Measurements from ENCODE around the gene IGFBP1.
"Not testable (repeated sequence)": the region's sequence is repeated elsewhere in the genome, so short reads cannot be mapped to it uniquely, and the experiment has no call there.

IGFBP1 gene

DNA sequence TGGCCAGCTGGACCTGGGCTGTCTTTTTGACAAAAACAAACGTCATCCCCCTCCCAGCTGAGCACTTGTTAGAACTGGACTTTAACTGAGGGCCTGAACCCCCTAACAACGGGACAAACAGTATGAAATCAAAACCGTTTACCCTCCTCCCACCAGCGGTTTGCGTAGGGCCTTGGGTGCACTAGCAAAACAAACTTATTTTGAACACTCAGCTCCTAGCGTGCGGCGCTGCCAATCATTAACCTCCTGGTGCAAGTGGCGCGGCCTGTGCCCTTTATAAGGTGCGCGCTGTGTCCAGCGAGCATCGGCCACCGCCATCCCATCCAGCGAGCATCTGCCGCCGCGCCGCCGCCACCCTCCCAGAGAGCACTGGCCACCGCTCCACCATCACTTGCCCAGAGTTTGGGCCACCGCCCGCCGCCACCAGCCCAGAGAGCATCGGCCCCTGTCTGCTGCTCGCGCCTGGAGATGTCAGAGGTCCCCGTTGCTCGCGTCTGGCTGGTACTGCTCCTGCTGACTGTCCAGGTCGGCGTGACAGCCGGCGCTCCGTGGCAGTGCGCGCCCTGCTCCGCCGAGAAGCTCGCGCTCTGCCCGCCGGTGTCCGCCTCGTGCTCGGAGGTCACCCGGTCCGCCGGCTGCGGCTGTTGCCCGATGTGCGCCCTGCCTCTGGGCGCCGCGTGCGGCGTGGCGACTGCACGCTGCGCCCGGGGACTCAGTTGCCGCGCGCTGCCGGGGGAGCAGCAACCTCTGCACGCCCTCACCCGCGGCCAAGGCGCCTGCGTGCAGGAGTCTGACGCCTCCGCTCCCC is at the start of gene IGFBP1:
IGFBP1 (plus strand) TSS at position 304 of the 808 bp plus-strand sequence; CDS start at position 469, 165 bp downstream.
- intact Hi-C loops (cut with micrococcal nuclease), result no loop called here
- no peaks in the 10 kb centered on the region for H3K9me3 Mint-ChIP-seq
- no peak within 1 kb of the TSS for H3K4me3 Mint-ChIP-seq
- H3K4me1 Mint-ChIP-seq (ENCODE audit: low read depth), result no peaks in the 10 kb centered on the region
- no peaks in the 10 kb centered on the region for H3K36me3 Mint-ChIP-seq (ENCODE audit: low read depth)
- no peak within 1 kb of the TSS for H3K27ac Mint-ChIP-seq
- H3K27me3 Mint-ChIP-seq, result peaks cover 45% of the 10 kb centered on the region

DNA sequence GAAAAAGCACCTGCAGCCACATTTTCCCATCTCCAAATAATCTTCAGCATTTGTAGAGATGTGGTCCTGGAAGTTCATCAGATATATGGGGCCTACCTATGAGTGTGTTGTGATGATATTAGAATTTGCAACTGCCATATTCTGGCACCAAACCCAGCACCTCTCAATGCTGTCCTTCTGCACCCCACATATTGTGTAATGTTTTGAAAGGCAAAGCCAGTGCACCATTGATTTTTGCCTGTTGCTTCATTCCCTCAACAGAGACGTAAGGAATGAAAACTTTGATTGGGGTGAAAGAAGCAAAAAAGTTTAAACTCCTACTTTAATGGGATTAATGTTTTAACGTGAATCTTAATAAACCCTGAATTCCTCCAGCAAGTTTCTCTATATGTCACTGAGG is 49.4 kb upstream of the IGFBP1 start:
- H3K27ac Mint-ChIP-seq; H3K4me1 Mint-ChIP-seq (ENCODE audit: low read depth); H3K36me3 Mint-ChIP-seq (ENCODE audit: low read depth); intact Hi-C loops (cut with micrococcal nuclease); H3K27me3 Mint-ChIP-seq; H3K9me3 Mint-ChIP-seq; H3K4me3 Mint-ChIP-seq: not testable (repeated sequence)

DNA sequence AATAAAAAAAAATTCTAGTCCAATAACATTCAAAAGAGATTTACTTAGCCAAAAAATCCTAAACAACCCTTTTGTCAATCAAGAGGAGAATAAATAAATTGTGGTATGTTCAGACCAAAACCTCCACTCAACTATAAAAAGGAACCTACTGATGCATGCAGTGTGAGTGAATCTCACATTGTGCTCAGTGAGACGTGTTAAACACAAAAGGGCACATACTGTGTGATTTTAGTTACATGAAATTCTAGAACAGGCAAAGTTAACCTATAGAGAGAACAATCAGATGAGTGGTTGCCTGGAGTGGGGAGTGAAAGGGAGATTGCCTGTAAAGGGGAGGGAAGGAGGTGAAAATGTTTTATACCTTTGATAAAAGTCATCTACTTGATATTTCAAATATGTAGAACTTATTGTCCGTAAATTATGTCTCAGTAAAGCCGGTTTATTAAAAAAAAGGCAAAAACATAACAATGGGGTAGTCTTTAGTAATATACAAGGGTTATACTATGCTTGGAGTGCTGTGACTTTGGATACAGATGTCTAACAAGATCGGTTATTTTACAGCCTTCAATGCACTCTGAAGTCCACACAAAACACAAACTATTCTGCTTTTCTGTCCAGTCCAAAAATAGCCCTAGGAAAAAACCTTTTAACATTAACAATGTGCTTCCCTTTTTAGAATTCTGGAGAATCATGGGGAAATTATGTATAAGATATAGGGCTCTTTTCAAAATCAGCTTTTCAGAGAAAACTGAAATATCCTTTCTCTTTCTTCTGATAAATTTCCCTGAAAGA is 46.2 kb upstream of the IGFBP1 start:
- H3K27me3 Mint-ChIP-seq; H3K4me1 Mint-ChIP-seq (ENCODE audit: low read depth); H3K36me3 Mint-ChIP-seq (ENCODE audit: low read depth); intact Hi-C loops (cut with micrococcal nuclease); H3K27ac Mint-ChIP-seq; H3K9me3 Mint-ChIP-seq; H3K4me3 Mint-ChIP-seq: not testable (repeated sequence)

DNA sequence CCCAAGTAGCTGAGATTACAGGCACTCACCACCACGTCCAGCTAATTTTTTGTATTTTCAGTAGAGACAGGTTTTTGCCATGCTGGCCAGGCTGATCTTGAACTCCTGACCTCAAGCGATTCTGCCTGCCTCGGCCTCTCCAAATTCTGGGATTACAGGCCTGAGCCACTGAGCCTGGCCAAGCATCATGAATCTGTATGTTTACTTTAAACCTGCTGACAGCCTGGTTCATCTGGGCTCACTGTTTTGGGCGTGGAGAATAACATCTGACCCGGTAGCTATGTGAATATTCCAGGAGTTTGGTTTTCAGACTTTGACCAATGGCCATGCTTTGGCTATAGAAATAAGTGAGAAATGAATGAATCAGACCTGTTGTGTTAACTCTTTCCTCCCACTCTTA is 41.8 kb upstream of the IGFBP1 start:
- H3K36me3 Mint-ChIP-seq (ENCODE audit: low read depth); H3K27me3 Mint-ChIP-seq; H3K4me3 Mint-ChIP-seq; H3K9me3 Mint-ChIP-seq; intact Hi-C loops (cut with micrococcal nuclease); H3K27ac Mint-ChIP-seq; H3K4me1 Mint-ChIP-seq (ENCODE audit: low read depth): not testable (repeated sequence)

DNA sequence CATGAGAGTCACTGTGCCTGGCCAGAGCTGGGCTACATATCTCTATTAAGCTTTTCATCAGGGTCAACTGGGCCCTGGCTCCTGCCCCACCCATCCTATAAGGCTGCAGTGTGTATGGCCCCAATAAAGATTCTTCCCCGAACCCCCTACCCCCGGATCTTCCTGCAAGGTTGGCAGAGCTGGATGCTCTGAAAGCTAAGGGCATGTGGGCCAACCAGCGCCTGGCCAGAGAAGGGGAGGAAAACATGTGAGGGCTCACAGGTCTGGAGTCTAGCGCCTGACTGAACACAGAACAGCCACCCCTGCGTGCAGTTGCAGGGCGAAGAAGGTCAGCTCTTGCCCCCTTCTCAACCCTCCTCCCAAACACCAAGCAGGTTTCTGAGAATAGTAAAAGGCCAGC is 39.6 kb upstream of the IGFBP1 start:
- H3K27ac Mint-ChIP-seq; H3K36me3 Mint-ChIP-seq (ENCODE audit: low read depth); intact Hi-C loops (cut with micrococcal nuclease); H3K4me3 Mint-ChIP-seq; H3K9me3 Mint-ChIP-seq; H3K27me3 Mint-ChIP-seq; H3K4me1 Mint-ChIP-seq (ENCODE audit: low read depth): not testable (repeated sequence)

DNA sequence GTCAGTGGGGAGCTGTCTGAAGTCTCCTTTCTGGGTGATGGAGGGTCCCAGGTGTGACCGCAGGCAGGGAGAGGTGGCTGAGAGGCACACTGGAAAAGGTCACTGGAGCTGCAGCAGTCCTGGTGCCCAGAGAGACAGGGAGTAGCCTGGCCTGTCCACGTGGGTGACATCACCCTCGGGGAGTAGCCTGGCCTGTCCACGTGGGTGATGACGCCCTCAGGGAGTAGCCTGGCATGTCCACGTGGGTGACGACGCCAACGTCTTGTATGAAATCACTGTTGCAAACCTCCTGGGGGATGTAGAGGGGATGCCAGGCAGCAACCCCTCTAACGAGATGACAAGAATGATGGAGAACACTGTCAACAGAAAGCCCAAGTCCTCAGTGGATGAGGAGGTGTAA is 35.3 kb upstream of the IGFBP1 start:
- not testable (repeated sequence) for H3K27ac Mint-ChIP-seq; H3K9me3 Mint-ChIP-seq; H3K4me1 Mint-ChIP-seq (ENCODE audit: low read depth); H3K36me3 Mint-ChIP-seq (ENCODE audit: low read depth); H3K4me3 Mint-ChIP-seq
- intact Hi-C loops (cut with micrococcal nuclease), result loop anchor here (10.0 kb wide), 1 partner anchor 698 kb away; the partner anchor contains the start of gene RAMP3
- H3K27me3 Mint-ChIP-seq, result peaks cover 10% of the 10 kb centered on the region

DNA sequence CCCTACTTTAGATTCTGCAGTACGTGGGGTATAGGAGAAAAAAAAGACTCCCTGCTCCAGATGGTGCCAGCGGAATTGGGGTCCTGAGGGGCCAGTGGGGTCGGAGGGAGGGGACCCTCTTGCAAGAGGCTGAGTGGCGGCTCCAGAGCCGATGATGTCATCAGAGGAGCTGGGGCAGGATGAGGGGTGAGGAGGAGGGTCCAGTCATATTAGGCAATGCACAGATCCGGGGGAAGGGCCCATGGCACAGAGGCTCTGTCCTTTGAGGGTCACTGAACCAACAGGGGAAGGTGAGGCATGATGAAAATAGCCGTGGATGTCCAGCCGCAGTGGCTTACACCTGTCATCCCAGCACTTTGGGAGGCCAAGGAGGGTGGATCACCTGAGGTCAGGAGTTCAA is 34.8 kb upstream of the IGFBP1 start:
- H3K27ac Mint-ChIP-seq; H3K4me1 Mint-ChIP-seq (ENCODE audit: low read depth); H3K9me3 Mint-ChIP-seq; H3K4me3 Mint-ChIP-seq; H3K36me3 Mint-ChIP-seq (ENCODE audit: low read depth): not testable (repeated sequence)
- intact Hi-C loops (cut with micrococcal nuclease), result loop anchor here (10.0 kb wide), 1 partner anchor 699 kb away; the partner anchor contains the start of gene RAMP3
- H3K27me3 Mint-ChIP-seq, result peaks cover 10% of the 10 kb centered on the region

DNA sequence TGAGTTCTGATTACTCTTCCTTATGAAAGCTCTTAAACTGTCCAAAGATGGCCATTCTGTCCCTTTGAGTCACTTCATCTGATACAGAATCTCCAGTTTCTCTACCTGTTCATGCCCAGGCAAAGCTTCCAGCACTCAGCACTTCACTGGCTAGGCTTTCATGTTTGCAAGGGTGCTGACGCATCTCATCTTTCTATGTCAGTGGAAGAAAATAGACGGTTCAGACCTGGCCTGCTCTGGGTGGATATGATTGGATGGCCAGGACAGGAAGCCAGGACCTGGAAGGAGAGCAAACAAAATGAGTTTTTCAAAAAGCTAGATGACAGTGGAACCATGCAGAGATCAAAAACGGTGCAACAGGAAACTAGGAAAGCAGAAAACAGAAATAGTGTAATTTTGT is 32.6 kb upstream of the IGFBP1 start:
- not testable (repeated sequence) for H3K4me1 Mint-ChIP-seq (ENCODE audit: low read depth); H3K36me3 Mint-ChIP-seq (ENCODE audit: low read depth)
- intact Hi-C loops (cut with micrococcal nuclease), result loop anchor here (5.0 to 10.0 kb wide), 2 partner anchors 193 to 701 kb away; partner anchors contain the start of gene RAMP3

DNA sequence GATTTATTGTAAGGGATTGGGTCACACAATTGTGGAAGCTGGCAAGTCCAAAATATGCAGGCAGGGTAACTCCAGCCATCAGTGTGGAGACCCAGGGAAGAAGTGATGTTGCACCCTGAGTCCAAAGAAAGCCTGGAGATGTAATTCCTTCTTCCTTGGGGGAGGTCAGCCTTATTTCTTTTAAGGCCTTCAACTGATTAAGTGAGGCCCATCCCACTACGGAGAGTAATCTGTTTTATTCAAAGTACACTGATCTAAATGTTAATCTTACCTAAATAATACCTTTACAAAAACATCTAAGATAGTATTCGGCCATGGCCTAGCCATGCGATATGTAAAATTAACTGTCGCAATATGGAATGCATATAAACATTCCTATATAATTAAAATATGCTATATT is 31.4 kb upstream of the IGFBP1 start:
- H3K9me3 Mint-ChIP-seq; H3K36me3 Mint-ChIP-seq (ENCODE audit: low read depth); H3K4me3 Mint-ChIP-seq; H3K4me1 Mint-ChIP-seq (ENCODE audit: low read depth); H3K27ac Mint-ChIP-seq: not testable (repeated sequence)
- intact Hi-C loops (cut with micrococcal nuclease), result loop anchor here (5.0 to 10.0 kb wide), 2 partner anchors 195 to 702 kb away; partner anchors contain the start of gene RAMP3
- peaks cover 10% of the 10 kb centered on the region for H3K27me3 Mint-ChIP-seq

More for the DNA sequence above, 32.6 kb upstream of the IGFBP1 start:
- peaks cover 10% of the 10 kb centered on the region for H3K27me3 Mint-ChIP-seq
- H3K9me3 Mint-ChIP-seq, H3K4me3 Mint-ChIP-seq, H3K27ac Mint-ChIP-seq: not testable (repeated sequence)

DNA sequence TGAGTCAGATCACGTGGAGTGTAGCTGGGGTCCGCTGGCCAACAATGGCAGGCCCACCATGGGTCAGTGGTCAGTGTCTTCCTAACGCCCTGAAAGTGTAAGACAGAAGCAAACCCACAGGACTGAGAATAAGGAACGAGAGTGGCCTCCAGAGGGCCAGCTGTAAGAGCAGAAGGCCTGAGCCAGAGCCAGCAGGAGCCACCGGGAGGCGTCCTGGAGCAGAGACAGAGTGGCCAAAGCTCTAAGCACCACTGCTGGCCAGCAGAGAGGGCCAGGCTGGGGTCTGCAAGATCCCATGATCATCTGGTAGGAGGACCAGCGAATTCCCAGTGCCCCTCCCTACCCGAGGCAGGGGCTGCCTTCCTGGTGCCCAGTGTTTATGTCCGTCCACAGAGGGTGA is 24.6 kb upstream of the IGFBP1 start:
- no peaks in the 10 kb centered on the region for H3K4me1 Mint-ChIP-seq (ENCODE audit: low read depth)
- H3K36me3 Mint-ChIP-seq (ENCODE audit: low read depth), result no peaks in the 10 kb centered on the region
- H3K9me3 Mint-ChIP-seq, result no peaks in the 10 kb centered on the region
- no peak overlapping the region for H3K27ac Mint-ChIP-seq
- H3K27me3 Mint-ChIP-seq, result no peaks in the 10 kb centered on the region
- intact Hi-C loops (cut with micrococcal nuclease), result no loop called here
- H3K4me3 Mint-ChIP-seq, result no peak overlapping the region

DNA sequence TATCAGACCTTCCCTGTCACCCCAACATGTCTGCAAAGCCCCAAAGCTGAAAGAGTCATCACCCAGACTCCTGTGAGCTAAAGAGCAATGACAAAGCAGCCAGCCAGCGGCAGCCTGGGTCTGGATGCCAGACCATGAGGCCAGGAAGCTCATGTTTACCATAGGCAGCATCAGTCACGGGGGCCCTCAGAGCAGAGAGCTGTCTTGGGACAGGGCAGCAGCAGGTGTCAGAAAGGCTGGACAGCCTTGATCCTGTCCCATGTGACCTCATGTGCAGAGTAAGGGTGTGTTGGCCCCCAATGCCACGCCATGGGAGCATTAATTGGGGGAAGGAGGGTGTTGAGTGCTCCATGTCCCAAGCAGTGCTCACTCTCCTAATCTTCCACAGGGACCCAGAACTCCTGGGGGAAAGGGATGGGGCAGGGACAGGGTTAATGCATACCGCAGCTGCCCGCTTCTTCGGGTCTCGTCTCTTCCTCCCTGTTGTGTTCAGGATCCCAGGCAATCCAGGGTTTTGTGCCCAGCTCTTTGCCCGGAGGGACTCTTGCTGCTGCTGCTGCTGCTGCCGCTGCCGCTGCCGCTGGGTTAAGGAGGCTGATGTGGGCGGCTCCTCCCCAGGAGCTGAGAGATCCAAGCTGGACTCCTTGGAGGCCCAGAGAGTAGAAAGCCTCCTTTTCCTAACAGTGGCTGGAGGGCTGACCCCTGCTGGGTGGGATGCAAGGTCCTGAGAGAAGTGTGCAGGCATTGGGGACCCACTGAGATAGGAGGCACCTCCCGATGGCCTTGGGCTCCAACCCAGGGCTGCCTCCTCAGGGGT is 22.5 kb upstream of the IGFBP1 start:
- no peak overlapping the region for H3K4me3 Mint-ChIP-seq
- H3K27me3 Mint-ChIP-seq, result no peaks in the 10 kb centered on the region

DNA sequence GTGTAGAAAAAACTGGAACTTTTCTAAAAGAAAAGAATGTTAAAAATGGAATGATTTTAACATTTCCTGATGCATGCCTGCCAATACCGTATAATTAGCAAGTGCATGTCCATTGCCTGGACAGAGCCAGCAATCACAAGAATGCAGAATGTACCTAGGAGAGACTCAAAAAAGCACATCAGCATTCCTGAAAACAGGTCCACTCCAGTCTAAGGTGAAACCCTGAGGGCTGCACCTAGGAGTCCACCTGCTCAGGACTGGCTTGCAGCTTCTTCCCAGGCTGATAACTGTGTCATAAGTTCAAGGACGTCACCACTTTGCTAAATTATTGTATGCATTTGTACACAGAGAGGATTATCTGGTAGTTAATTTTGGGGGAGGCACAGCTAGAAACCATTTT is 20.8 kb upstream of the IGFBP1 start:
- H3K27ac Mint-ChIP-seq, result no peak overlapping the region
- no peaks in the 10 kb centered on the region for H3K4me1 Mint-ChIP-seq (ENCODE audit: low read depth)
- no peaks in the 10 kb centered on the region for H3K36me3 Mint-ChIP-seq (ENCODE audit: low read depth)
- H3K27me3 Mint-ChIP-seq, result no peaks in the 10 kb centered on the region
- intact Hi-C loops (cut with micrococcal nuclease), result no loop called here
- no peaks in the 10 kb centered on the region for H3K9me3 Mint-ChIP-seq
- H3K4me3 Mint-ChIP-seq, result no peak overlapping the region

More for the DNA sequence above, 22.5 kb upstream of the IGFBP1 start:
- Mint-ChIP-seq H3K9me3 (no peaks in the 10 kb centered on the region), H3K36me3 (ENCODE audit: low read depth) (no peaks in the 10 kb centered on the region), H3K4me1 (ENCODE audit: low read depth) (no peaks in the 10 kb centered on the region), H3K27ac (no peak overlapping the region)
- intact Hi-C loops (cut with micrococcal nuclease), result no loop called here

DNA sequence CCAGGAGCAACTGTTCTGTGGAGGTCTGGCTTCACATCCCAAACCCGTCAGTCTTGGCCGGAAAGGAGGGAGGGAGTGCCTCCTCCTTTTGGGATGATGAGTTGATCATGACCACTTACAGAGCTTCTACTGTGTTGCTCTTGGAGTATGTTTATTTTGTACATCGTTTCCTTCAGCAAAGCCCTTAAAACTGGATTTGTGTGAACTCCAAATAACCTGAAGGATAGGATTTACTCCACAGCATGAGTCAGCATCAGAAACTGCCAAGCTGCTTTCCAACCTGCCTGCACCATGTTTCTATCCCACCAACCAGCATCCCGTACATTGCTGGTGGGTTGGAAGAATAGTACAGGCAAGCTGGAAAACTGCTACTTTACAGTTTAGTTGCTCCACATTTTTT is 18.9 kb upstream of the IGFBP1 start:
- intact Hi-C loops (cut with micrococcal nuclease), result no loop called here
- Mint-ChIP-seq H3K4me1 (ENCODE audit: low read depth) (no peaks in the 10 kb centered on the region), H3K4me3 (no peak overlapping the region), H3K9me3 (no peaks in the 10 kb centered on the region), H3K36me3 (ENCODE audit: low read depth) (no peaks in the 10 kb centered on the region), H3K27ac (no peak overlapping the region), H3K27me3 (no peaks in the 10 kb centered on the region)
